Measurements from ENCODE around the gene PLEKHN1.

The PLEKHN1 gene

DNA sequence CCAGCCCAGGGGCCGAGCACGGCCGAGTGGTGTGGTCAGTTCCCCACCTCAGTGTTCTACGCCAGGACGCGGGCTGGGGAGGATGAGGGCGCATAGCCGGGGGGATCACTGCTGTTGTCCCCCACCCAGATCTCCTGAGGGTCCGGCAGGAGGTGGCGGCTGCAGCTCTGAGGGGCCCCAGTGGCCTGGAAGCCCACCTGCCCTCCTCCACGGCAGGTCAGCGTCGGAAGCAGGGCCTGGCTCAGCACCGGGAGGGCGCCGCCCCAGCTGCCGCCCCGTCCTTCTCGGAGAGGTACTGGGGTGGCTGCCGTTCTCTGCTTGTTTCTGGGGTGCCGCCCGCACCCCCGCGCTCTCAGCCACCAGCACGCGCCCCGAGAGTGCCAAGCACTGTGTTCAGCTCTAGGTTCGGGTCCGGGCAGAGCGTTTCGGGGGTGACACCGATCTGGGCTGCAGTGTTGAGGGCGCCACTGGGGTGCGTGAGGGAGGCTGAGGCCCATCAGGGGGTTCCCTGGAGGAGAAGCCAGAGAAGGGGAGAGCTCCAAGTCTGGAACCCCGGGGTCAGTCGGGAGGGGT lies 25.2 kb upstream of the PLEKHN1 start (continued):
- TF ChIP-seq, protein P1, sequence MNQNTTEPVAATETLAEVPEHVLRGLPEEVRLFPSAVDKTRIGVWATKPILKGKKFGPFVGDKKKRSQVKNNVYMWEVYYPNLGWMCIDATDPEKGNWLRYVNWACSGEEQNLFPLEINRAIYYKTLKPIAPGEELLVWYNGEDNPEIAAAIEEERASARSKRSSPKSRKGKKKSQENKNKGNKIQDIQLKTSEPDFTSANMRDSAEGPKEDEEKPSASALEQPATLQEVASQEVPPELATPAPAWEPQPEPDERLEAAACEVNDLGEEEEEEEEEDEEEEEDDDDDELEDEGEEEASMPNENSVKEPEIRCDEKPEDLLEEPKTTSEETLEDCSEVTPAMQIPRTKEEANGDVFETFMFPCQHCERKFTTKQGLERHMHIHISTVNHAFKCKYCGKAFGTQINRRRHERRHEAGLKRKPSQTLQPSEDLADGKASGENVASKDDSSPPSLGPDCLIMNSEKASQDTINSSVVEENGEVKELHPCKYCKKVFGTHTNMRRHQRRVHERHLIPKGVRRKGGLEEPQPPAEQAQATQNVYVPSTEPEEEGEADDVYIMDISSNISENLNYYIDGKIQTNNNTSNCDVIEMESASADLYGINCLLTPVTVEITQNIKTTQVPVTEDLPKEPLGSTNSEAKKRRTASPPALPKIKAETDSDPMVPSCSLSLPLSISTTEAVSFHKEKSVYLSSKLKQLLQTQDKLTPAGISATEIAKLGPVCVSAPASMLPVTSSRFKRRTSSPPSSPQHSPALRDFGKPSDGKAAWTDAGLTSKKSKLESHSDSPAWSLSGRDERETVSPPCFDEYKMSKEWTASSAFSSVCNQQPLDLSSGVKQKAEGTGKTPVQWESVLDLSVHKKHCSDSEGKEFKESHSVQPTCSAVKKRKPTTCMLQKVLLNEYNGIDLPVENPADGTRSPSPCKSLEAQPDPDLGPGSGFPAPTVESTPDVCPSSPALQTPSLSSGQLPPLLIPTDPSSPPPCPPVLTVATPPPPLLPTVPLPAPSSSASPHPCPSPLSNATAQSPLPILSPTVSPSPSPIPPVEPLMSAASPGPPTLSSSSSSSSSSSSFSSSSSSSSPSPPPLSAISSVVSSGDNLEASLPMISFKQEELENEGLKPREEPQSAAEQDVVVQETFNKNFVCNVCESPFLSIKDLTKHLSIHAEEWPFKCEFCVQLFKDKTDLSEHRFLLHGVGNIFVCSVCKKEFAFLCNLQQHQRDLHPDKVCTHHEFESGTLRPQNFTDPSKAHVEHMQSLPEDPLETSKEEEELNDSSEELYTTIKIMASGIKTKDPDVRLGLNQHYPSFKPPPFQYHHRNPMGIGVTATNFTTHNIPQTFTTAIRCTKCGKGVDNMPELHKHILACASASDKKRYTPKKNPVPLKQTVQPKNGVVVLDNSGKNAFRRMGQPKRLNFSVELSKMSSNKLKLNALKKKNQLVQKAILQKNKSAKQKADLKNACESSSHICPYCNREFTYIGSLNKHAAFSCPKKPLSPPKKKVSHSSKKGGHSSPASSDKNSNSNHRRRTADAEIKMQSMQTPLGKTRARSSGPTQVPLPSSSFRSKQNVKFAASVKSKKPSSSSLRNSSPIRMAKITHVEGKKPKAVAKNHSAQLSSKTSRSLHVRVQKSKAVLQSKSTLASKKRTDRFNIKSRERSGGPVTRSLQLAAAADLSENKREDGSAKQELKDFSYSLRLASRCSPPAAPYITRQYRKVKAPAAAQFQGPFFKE (tag by site-specific recombination; IDR thresholded peaks at IDR 0.05; ENCODE audit: borderline replicate concordance): 0 out of 2 replicates have a peak, but pooled peaks have one; percentile 29
- TF ChIP-seq ZNF214 (tag by site-specific recombination; IDR thresholded peaks at IDR 0.05; ENCODE audit: borderline replicate concordance) (no peak), ZNF221 (tag by site-specific recombination; IDR thresholded peaks at IDR 0.05; ENCODE audit: borderline replicate concordance) (no peak), AEBP2 (tag by site-specific recombination; IDR thresholded peaks at IDR 0.05; ENCODE audit: borderline replicate concordance) (no peak), OVOL3 (tag by site-specific recombination; IDR thresholded peaks at IDR 0.05) (no peak), ZNF248 (tag by site-specific recombination; IDR thresholded peaks at IDR 0.05) (no peak), ZNF132 (tag by site-specific recombination; IDR thresholded peaks at IDR 0.05; ENCODE audit: borderline replicate concordance) (no peak), YY2 (tag by site-specific recombination; IDR thresholded peaks at IDR 0.05) (no peak), ZEB2 (tag by site-specific recombination; IDR thresholded peaks at IDR 0.05) (peak; percentile 34), ZNF658 (tag by site-specific recombination; IDR thresholded peaks at IDR 0.05) (no peak), ZNF324 (tag by site-specific recombination; IDR thresholded peaks at IDR 0.05) (no peak), ZNF626 (tag by site-specific recombination; IDR thresholded peaks at IDR 0.05) (no peak), ZNF513 (tag by site-specific recombination; IDR thresholded peaks at IDR 0.05) (no peak), ZNF623 (tag by site-specific recombination; IDR thresholded peaks at IDR 0.05) (no peak), ZNF138 (tag by site-specific recombination; IDR thresholded peaks at IDR 0.05; ENCODE audit: borderline replicate concordance) (no peak)
- TF ChIP-seq, protein P2, sequence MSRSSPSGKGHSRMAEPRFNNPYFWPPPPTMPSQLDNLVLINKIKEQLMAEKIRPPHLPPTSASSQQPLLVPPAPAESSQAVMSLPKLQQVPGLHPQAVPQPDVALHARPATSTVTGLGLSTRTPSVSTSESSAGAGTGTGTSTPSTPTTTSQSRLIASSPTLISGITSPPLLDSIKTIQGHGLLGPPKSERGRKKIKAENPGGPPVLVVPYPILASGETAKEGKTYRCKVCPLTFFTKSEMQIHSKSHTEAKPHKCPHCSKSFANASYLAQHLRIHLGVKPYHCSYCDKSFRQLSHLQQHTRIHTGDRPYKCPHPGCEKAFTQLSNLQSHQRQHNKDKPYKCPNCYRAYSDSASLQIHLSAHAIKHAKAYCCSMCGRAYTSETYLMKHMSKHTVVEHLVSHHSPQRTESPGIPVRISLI (tag by site-specific recombination; IDR thresholded peaks at IDR 0.05): no peak
- TF ChIP-seq, protein P3, sequence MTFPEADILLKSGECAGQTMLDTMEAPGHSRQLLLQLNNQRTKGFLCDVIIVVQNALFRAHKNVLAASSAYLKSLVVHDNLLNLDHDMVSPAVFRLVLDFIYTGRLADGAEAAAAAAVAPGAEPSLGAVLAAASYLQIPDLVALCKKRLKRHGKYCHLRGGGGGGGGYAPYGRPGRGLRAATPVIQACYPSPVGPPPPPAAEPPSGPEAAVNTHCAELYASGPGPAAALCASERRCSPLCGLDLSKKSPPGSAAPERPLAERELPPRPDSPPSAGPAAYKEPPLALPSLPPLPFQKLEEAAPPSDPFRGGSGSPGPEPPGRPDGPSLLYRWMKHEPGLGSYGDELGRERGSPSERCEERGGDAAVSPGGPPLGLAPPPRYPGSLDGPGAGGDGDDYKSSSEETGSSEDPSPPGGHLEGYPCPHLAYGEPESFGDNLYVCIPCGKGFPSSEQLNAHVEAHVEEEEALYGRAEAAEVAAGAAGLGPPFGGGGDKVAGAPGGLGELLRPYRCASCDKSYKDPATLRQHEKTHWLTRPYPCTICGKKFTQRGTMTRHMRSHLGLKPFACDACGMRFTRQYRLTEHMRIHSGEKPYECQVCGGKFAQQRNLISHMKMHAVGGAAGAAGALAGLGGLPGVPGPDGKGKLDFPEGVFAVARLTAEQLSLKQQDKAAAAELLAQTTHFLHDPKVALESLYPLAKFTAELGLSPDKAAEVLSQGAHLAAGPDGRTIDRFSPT (tag by site-specific recombination; IDR thresholded peaks at IDR 0.05): no peak
- TF ChIP-seq, protein P4, sequence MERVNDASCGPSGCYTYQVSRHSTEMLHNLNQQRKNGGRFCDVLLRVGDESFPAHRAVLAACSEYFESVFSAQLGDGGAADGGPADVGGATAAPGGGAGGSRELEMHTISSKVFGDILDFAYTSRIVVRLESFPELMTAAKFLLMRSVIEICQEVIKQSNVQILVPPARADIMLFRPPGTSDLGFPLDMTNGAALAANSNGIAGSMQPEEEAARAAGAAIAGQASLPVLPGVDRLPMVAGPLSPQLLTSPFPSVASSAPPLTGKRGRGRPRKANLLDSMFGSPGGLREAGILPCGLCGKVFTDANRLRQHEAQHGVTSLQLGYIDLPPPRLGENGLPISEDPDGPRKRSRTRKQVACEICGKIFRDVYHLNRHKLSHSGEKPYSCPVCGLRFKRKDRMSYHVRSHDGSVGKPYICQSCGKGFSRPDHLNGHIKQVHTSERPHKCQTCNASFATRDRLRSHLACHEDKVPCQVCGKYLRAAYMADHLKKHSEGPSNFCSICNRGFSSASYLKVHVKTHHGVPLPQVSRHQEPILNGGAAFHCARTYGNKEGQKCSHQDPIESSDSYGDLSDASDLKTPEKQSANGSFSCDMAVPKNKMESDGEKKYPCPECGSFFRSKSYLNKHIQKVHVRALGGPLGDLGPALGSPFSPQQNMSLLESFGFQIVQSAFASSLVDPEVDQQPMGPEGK (tag by site-specific recombination; IDR thresholded peaks at IDR 0.05): peak; percentile 79
- TF ChIP-seq, protein P5, sequence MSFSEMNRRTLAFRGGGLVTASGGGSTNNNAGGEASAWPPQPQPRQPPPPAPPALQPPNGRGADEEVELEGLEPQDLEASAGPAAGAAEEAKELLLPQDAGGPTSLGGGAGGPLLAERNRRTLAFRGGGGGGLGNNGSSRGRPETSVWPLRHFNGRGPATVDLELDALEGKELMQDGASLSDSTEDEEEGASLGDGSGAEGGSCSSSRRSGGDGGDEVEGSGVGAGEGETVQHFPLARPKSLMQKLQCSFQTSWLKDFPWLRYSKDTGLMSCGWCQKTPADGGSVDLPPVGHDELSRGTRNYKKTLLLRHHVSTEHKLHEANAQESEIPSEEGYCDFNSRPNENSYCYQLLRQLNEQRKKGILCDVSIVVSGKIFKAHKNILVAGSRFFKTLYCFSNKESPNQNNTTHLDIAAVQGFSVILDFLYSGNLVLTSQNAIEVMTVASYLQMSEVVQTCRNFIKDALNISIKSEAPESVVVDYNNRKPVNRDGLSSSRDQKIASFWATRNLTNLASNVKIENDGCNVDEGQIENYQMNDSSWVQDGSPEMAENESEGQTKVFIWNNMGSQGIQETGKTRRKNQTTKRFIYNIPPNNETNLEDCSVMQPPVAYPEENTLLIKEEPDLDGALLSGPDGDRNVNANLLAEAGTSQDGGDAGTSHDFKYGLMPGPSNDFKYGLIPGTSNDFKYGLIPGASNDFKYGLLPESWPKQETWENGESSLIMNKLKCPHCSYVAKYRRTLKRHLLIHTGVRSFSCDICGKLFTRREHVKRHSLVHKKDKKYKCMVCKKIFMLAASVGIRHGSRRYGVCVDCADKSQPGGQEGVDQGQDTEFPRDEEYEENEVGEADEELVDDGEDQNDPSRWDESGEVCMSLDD (tag by site-specific recombination; IDR thresholded peaks at IDR 0.05): peak; percentile 97
- TF ChIP-seq, protein P6, sequence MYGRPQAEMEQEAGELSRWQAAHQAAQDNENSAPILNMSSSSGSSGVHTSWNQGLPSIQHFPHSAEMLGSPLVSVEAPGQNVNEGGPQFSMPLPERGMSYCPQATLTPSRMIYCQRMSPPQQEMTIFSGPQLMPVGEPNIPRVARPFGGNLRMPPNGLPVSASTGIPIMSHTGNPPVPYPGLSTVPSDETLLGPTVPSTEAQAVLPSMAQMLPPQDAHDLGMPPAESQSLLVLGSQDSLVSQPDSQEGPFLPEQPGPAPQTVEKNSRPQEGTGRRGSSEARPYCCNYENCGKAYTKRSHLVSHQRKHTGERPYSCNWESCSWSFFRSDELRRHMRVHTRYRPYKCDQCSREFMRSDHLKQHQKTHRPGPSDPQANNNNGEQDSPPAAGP (tag by site-specific recombination; IDR thresholded peaks at IDR 0.05): no peak

All from HEK293 (cell line).